ENCODE measurements around the gene CARM1.
"Not testable (repeated sequence)": the region's sequence is repeated elsewhere in the genome, so short reads cannot be mapped to it uniquely, and the experiment has no call there.

DNA sequence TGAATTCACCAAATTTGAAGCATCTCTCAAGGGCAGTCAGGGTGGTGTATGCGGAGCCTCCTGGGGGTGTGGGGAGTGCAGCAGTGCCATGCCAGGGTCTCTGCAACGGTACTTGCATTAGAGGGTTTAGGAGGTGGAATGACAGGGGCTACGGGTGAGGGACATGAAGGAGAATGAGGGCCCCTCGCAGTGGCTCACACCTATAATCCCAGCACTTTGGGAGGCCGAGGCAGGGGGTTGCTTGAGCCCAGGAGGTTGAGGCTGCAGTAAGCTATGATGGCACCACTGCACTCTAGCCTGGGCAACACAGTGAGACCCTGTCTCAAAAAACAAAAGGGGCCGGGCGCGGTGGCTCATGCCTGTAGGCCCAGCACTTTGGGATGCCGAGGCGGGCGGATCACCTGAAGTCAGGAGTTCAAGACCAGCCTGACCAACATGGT, 1.5 kb upstream of the CARM1 start:
- TF ChIP-seq, protein P1, sequence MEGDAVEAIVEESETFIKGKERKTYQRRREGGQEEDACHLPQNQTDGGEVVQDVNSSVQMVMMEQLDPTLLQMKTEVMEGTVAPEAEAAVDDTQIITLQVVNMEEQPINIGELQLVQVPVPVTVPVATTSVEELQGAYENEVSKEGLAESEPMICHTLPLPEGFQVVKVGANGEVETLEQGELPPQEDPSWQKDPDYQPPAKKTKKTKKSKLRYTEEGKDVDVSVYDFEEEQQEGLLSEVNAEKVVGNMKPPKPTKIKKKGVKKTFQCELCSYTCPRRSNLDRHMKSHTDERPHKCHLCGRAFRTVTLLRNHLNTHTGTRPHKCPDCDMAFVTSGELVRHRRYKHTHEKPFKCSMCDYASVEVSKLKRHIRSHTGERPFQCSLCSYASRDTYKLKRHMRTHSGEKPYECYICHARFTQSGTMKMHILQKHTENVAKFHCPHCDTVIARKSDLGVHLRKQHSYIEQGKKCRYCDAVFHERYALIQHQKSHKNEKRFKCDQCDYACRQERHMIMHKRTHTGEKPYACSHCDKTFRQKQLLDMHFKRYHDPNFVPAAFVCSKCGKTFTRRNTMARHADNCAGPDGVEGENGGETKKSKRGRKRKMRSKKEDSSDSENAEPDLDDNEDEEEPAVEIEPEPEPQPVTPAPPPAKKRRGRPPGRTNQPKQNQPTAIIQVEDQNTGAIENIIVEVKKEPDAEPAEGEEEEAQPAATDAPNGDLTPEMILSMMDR (IDR thresholded peaks at IDR 0.05; ENCODE audit: insufficient read depth, low read length, poor library complexity, severe bottlenecking) = not testable (repeated sequence)
- TF ChIP-seq EZH2phosphoT487 (conservative IDR thresholded peaks at IDR 0.05; ENCODE audit: low read length) = not testable (repeated sequence)

All from SU-DHL-6 (cell line).